Liver (tissue), 9 donors: Measurements from ENCODE around the gene NOS3. TPM values are rescaled to one million over a fixed set of nuclear protein-coding genes. Genes with fewer than 3 reads are reported as not detected.
"Not testable (repeated sequence)": the region's sequence is repeated elsewhere in the genome, so short reads cannot be mapped to it uniquely, and the experiment has no call there.

Experiments
- DNase-seq: peaks from one replicate; pipeline ENCODE4 v3.0.0-alpha.2; 2017; ENCODE audit warnings: low spot score
- H3K27ac ChIP-seq, 2 donors: one replicate each; pipeline ENCODE4 v1.7.0; 2013; ENCODE audit warnings: inconsistent platforms in 2 of 2, low read length in 2 of 2, control low read depth in 1 of 2, low read depth in 1 of 2, mild to moderate bottlenecking in 1 of 2
- H3K27me3 ChIP-seq, 4 donors: one replicate each; pipeline versions ENCODE4 v1.6.1 to v1.7.0; 2013; ENCODE audit warnings: low read length in 3 of 4, inconsistent platforms in 1 of 4, mild to moderate bottlenecking in 1 of 4, moderate library complexity in 1 of 4; ENCODE audit not compliant: control insufficient read depth in 4 of 4, insufficient read depth in 4 of 4
- H3K36me3 ChIP-seq, 4 donors: one replicate each; pipeline versions ENCODE4 v1.6.1 to v1.7.0; 2013; ENCODE audit warnings: low read length in 3 of 4, mild to moderate bottlenecking in 3 of 4, low read depth in 1 of 4, moderate library complexity in 1 of 4; ENCODE audit not compliant: control insufficient read depth in 4 of 4, insufficient read depth in 3 of 4
- H3K4me1 ChIP-seq, 4 donors: one replicate each; pipeline versions ENCODE4 v1.6.1 to v1.7.0; 2013; ENCODE audit warnings: low read length in 3 of 4, mild to moderate bottlenecking in 3 of 4, moderate library complexity in 1 of 4; ENCODE audit not compliant: control insufficient read depth in 4 of 4, insufficient read depth in 4 of 4
- H3K4me3 ChIP-seq, 3 donors: one replicate each; pipeline versions ENCODE4 v1.6.1 to v1.7.0; 2013; ENCODE audit warnings: low read length in 3 of 3, control low read depth in 1 of 3, low read depth in 1 of 3, mild to moderate bottlenecking in 1 of 3
- H3K9ac ChIP-seq, 2 donors: one replicate each; pipeline ENCODE4 v1.7.0; 2013; ENCODE audit warnings: low read length in 2 of 2, mild to moderate bottlenecking in 2 of 2, moderate library complexity in 2 of 2, control low read depth in 1 of 2, low read depth in 1 of 2
- H3K9me3 ChIP-seq, 4 donors: one replicate each; pipeline versions ENCODE4 v1.6.1 to v1.7.0; 2013; ENCODE audit warnings: low read length in 3 of 4; ENCODE audit not compliant: control insufficient read depth in 4 of 4
- EGR1 ChIP-seq, 2 donors: IDR thresholded peaks; 2 replicates each; pipeline ENCODE4 v1.6.1; 2016 to 2018; ENCODE audit warnings: antibody characterized with exemption in 2 of 2, low read depth in 2 of 2
- FOXA2 ChIP-seq: IDR thresholded peaks from 2 replicates; pipeline ENCODE4 v1.6.1; 2016; ENCODE audit warnings: antibody characterized with exemption
- HNF4A ChIP-seq, 2 donors: conservative IDR thresholded peaks; 2 replicates each; pipeline ENCODE4 v1.6.1; 2016; ENCODE audit warnings: antibody characterized with exemption in 2 of 2, mild to moderate bottlenecking in 2 of 2
- HNF4G ChIP-seq: IDR thresholded peaks from 2 replicates; pipeline ENCODE4 v1.6.1; 2016; ENCODE audit warnings: antibody characterized with exemption
- JUND ChIP-seq, 2 donors: IDR thresholded peaks; 2 replicates each; pipeline ENCODE4 v1.6.1; 2016; ENCODE audit warnings: antibody characterized with exemption in 2 of 2
- RAD21 ChIP-seq, 2 donors: IDR thresholded peaks; 2 replicates each; pipeline ENCODE4 v1.6.1; 2016; ENCODE audit warnings: antibody characterized with exemption in 2 of 2, mild to moderate bottlenecking in 2 of 2
- RXRA ChIP-seq, 2 donors: IDR thresholded peaks; 2 replicates each; pipeline ENCODE4 v1.6.1; 2017 to 2018; ENCODE audit warnings: antibody characterized with exemption in 2 of 2, mild to moderate bottlenecking in 1 of 2
- SP1 ChIP-seq: IDR thresholded peaks from 2 replicates; pipeline ENCODE4 v1.6.1; 2018; ENCODE audit warnings: antibody characterized with exemption, mild to moderate bottlenecking
- TAF1 ChIP-seq: conservative IDR thresholded peaks from 2 replicates; pipeline ENCODE4 v1.6.1; 2016; ENCODE audit warnings: antibody characterized with exemption, mild to moderate bottlenecking
- YY1 ChIP-seq: IDR thresholded peaks from 2 replicates; pipeline ENCODE4 v1.6.1; 2016; ENCODE audit warnings: antibody characterized with exemption, mild to moderate bottlenecking
- WGBS: extraction: QIAGEN DNeasy Blood & Tissue Kit; methylation state at CpG from one replicate; pipeline ENCODE4 v1.1.7; 2013; 5-methylcytosine and 5-hydroxymethylcytosine counted together
- polyA plus RNA-seq, 2 donors: library from polyadenylated mRNA; stranded (reverse) in 1 of 2; unstranded in 1 of 2; fragments of 200-250 nt in 1 of 2; fragments of >200 nt in 1 of 2; fragmentation: Nextera tagmentation in 1 of 2; extraction: Ambion mirVana in 1 of 2; gene quantifications; one replicate each; pipeline versions ENCODE4 v1.2.1 to v1.2.3, GENCODE V29; 2013 to 2015
- total RNA-seq, 2 donors: library from RNA; depleted of rRNA; stranded (reverse); fragments of >200 nt; gene quantifications; one replicate each; pipeline ENCODE4 v1.2.3, GENCODE V29; 2014
- TF ChIP-seq, protein P1 (sequence below): IDR thresholded peaks from 2 replicates; pipeline ENCODE4 v1.6.1; 2016; ENCODE audit warnings: antibody characterized with exemption, mild to moderate bottlenecking
- TF ChIP-seq, protein P2 (sequence below): IDR thresholded peaks from 2 replicates; pipeline ENCODE4 v1.6.1; 2016; ENCODE audit warnings: antibody characterized with exemption
- TF ChIP-seq, protein P3 (sequence below): fragments of 150-350 bp; IDR thresholded peaks from 2 replicates; pipeline ENCODE4 v1.5.1; 2017; ENCODE audit warnings: improper control_type of control experiment, low read depth, low read length; ENCODE audit not compliant: missing input control
- TF ChIP-seq, protein P4 (sequence below): IDR thresholded peaks from 2 replicates; pipeline ENCODE4 v1.6.1; 2016; ENCODE audit warnings: antibody characterized with exemption
- TF ChIP-seq, protein P5 (sequence below): IDR thresholded peaks from 2 replicates; pipeline ENCODE4 v1.6.1; 2016; ENCODE audit warnings: antibody characterized with exemption
- donor health status: healthy.
- donor health status: healthy.
- donor health status: healthy.
- donor health status: healthy.
- donor health status: healthy.

NOS3 gene
- total and polyA plus RNA-seq, 4 donors, result 1.6 to 6.1 (median 5.1) TPM

DNA sequence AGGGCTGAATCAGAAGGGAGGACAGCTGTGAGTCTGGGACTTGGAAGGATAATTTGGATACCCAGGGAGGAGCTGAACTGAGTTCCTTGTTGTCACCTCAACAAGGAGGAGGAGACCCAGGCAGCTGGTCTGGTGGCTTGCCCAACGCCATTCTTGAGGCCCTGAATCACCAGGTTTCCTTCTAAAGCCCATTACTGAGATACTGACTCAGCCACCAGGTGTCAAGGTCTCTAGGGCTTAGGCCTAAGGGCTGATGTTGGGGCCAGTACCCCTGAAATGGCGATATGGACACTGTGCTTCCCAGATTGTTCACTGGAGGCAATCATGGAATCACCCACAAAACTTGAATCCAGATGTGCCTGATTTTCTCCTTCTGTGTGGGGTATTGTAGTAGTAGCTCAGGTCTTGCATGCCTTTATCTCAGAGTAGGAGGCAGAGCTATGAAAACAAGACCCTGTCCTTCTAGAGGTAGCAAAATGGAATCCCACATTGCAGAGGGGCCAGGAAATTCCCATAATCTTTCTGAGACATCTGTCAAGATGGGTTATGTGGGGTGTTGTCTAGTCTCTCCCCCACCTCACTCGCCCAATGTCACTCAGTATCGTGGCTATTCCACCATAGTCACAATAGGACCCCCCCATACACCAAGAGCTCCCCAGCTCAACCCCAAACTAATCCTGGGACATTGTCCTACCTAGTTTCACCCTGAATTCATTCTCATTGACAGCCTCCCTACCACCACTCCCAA is 35.3 kb downstream of the NOS3 start:
- no peaks in the 10 kb centered on the region for H3K27me3 ChIP-seq
- no peak overlapping the region for H3K9ac ChIP-seq
- WGBS, result 87% methylated on average over 4 of the region's 4 CpGs
- TF ChIP-seq HNF4A (conservative IDR thresholded peaks at IDR 0.05), result no peak
- TF ChIP-seq EGR1 (IDR thresholded peaks at IDR 0.05; ENCODE audit: low read depth in 2 of 2), result no peak
- no peak for TF ChIP-seq JUND (IDR thresholded peaks at IDR 0.05)
- TF ChIP-seq HNF4G, result no peak
- TF ChIP-seq RAD21 (IDR thresholded peaks at IDR 0.05), result no peak
- TF ChIP-seq, protein P1, sequence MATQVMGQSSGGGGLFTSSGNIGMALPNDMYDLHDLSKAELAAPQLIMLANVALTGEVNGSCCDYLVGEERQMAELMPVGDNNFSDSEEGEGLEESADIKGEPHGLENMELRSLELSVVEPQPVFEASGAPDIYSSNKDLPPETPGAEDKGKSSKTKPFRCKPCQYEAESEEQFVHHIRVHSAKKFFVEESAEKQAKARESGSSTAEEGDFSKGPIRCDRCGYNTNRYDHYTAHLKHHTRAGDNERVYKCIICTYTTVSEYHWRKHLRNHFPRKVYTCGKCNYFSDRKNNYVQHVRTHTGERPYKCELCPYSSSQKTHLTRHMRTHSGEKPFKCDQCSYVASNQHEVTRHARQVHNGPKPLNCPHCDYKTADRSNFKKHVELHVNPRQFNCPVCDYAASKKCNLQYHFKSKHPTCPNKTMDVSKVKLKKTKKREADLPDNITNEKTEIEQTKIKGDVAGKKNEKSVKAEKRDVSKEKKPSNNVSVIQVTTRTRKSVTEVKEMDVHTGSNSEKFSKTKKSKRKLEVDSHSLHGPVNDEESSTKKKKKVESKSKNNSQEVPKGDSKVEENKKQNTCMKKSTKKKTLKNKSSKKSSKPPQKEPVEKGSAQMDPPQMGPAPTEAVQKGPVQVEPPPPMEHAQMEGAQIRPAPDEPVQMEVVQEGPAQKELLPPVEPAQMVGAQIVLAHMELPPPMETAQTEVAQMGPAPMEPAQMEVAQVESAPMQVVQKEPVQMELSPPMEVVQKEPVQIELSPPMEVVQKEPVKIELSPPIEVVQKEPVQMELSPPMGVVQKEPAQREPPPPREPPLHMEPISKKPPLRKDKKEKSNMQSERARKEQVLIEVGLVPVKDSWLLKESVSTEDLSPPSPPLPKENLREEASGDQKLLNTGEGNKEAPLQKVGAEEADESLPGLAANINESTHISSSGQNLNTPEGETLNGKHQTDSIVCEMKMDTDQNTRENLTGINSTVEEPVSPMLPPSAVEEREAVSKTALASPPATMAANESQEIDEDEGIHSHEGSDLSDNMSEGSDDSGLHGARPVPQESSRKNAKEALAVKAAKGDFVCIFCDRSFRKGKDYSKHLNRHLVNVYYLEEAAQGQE, result no peak
- TF ChIP-seq, protein P2, sequence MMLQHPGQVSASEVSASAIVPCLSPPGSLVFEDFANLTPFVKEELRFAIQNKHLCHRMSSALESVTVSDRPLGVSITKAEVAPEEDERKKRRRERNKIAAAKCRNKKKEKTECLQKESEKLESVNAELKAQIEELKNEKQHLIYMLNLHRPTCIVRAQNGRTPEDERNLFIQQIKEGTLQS, result no peak
- TF ChIP-seq TAF1, result no peak
- TF ChIP-seq, protein P3, sequence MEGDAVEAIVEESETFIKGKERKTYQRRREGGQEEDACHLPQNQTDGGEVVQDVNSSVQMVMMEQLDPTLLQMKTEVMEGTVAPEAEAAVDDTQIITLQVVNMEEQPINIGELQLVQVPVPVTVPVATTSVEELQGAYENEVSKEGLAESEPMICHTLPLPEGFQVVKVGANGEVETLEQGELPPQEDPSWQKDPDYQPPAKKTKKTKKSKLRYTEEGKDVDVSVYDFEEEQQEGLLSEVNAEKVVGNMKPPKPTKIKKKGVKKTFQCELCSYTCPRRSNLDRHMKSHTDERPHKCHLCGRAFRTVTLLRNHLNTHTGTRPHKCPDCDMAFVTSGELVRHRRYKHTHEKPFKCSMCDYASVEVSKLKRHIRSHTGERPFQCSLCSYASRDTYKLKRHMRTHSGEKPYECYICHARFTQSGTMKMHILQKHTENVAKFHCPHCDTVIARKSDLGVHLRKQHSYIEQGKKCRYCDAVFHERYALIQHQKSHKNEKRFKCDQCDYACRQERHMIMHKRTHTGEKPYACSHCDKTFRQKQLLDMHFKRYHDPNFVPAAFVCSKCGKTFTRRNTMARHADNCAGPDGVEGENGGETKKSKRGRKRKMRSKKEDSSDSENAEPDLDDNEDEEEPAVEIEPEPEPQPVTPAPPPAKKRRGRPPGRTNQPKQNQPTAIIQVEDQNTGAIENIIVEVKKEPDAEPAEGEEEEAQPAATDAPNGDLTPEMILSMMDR, result no peak
- no peak for TF ChIP-seq RXRA (IDR thresholded peaks at IDR 0.05)
- TF ChIP-seq YY1, result no peak
- TF ChIP-seq, protein P4, sequence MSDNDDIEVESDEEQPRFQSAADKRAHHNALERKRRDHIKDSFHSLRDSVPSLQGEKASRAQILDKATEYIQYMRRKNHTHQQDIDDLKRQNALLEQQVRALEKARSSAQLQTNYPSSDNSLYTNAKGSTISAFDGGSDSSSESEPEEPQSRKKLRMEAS, result no peak
- no peak for TF ChIP-seq FOXA2
- TF ChIP-seq, protein P5, sequence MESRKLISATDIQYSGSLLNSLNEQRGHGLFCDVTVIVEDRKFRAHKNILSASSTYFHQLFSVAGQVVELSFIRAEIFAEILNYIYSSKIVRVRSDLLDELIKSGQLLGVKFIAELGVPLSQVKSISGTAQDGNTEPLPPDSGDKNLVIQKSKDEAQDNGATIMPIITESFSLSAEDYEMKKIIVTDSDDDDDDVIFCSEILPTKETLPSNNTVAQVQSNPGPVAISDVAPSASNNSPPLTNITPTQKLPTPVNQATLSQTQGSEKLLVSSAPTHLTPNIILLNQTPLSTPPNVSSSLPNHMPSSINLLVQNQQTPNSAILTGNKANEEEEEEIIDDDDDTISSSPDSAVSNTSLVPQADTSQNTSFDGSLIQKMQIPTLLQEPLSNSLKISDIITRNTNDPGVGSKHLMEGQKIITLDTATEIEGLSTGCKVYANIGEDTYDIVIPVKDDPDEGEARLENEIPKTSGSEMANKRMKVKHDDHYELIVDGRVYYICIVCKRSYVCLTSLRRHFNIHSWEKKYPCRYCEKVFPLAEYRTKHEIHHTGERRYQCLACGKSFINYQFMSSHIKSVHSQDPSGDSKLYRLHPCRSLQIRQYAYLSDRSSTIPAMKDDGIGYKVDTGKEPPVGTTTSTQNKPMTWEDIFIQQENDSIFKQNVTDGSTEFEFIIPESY, result no peak
- no peak for TF ChIP-seq SP1
- H3K36me3 ChIP-seq, result no peaks in the 10 kb centered on the region
- no peak overlapping the region for H3K27ac ChIP-seq
- no peaks in the 10 kb centered on the region for H3K9me3 ChIP-seq
- H3K4me3 ChIP-seq, result no peak overlapping the region
- no peak for DNase-seq
- H3K4me1 ChIP-seq, result peaks cover 5 to 10% (median 8%) of the 10 kb centered on the region in 4 donors

DNA sequence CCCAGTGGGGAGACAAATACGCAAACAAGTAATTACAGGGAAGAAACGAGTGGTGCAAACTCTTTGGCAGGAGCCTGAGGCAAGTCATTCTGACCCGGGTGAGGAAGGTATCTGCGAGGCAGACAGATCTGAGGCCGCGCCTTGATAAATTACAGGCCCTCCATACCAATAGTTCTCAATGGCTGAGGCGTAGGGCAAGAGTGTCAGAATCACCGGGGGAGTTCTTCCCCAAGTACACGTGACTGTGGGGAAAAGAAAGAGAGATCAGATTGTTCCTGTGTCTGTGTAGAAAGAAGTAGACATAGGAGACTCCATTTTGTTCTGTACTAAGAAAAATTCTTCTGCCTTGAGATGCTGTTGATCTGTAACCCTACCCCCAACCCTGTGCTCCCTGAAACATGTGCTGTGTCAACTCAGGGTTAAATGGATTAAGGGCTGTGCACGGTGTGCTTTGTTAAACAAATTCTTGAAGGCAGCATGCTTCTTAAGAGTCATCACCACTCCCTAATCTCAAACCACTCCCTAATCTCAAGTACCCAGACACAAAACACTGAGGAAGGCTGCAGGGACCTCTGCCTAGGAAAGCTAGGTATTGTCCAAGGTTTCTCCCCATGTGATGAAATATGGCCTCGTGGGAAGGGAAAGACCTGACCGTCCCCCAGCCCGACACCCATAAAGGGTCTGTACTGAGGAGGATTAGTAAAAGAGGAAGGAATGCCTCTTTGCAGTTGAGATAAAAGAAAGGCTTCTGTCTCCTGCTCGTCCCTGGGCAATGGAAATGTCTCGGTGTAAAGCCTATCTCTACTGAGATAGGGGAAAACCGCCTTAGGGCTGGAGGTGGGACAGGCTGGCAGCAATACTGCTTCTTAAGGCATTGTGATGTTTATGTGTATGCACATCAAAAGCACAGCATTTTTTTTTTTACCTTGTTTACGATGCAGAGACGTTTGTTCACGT is 36.2 kb downstream of the NOS3 start:
- H3K27ac ChIP-seq, result not testable (repeated sequence)

DNA sequence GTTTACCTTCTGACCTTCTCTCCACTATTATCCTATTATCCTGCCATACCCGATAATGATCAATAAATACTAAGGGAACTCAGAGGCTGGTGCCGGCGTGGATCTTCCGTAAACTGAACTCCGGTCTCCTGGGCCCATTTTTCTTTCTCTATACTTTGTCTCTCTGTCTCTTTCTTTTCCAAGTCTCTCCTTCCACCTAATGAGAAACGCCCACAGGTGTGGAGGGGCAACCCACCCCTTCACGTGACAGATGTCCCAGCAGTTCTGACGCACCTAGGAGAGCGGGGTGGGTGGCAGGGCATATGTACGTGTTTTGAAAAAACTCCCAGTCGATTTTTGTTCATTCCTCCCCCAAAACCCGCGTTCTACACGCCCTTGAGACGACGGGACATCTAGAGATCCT is 36.9 kb downstream of the NOS3 start:
- 8% methylated on average over 16 of the region's 16 CpGs for WGBS
- H3K27me3 ChIP-seq, H3K9me3 ChIP-seq, H3K36me3 ChIP-seq, DNase-seq: not testable (repeated sequence)
- peak overlapping the region; percentile 36 to 84 (median 78) for H3K4me3 ChIP-seq
- H3K27ac ChIP-seq, result peak overlapping the region in 1 of 2 donors; percentile 7
- peak overlapping the region in 1 of 2 donors; percentile 12 for H3K9ac ChIP-seq
- peaks cover 5 to 10% (median 8%) of the 10 kb centered on the region in 4 donors for H3K4me1 ChIP-seq

More for the DNA sequence above, 36.2 kb downstream of the NOS3 start:
- not testable (repeated sequence) for H3K36me3 ChIP-seq, DNase-seq, H3K27me3 ChIP-seq, H3K9me3 ChIP-seq, H3K9ac ChIP-seq, H3K4me3 ChIP-seq
- WGBS, result 48% methylated on average over 19 of the region's 19 CpGs
- H3K4me1 ChIP-seq, result peaks cover 5 to 10% (median 8%) of the 10 kb centered on the region in 4 donors
